HG02642 (cell line): ENCODE results near the gene THAP11.

ENCODE experiments used
- ATAC-seq: cut with Tn5 transposase; IDR thresholded peaks from one replicate; pipeline ENCODE4 v1.9.1; 2021; ENCODE audit warnings: mild to moderate bottlenecking; ENCODE audit not compliant: unreplicated experiment, poor library complexity

THAP11 gene

GRCh38 chr16:67881621-67882161 lies 39.6 kb downstream of the THAP11 start:
- no peak for ATAC-seq

- no peak for ATAC-seq
Observed at GRCh38 chr16:67882374-67883145, 40.4 kb downstream of the THAP11 start.

- ATAC-seq: no peak
Observed at GRCh38 chr16:67883146-67883871, 41.2 kb downstream of the THAP11 start.

GRCh38 chr16:67883872-67884261 lies 41.7 kb downstream of the THAP11 start:
- no peak for ATAC-seq

GRCh38 chr16:67884684-67885083 lies 42.6 kb downstream of the THAP11 start, which contains the start of gene NRN1L:
Gene NRN1L (plus strand): TSS chr16:67884885. CDS start chr16:67884904, 19 bp downstream.
- ATAC-seq: no peak

- no peak for ATAC-seq
Observed at GRCh38 chr16:67885545-67885944, 43.4 kb downstream of the THAP11 start.

GRCh38 chr16:67885976-67886375 lies 43.9 kb downstream of the THAP11 start:
- ATAC-seq: no peak

GRCh38 chr16:67886387-67886786 lies 44.3 kb downstream of the THAP11 start:
- no peak for ATAC-seq

- ATAC-seq: no peak
Observed at GRCh38 chr16:67888331-67888730, 46.2 kb downstream of the THAP11 start.

GRCh38 chr16:67892375-67892774 lies 50.3 kb downstream of the THAP11 start:
- ATAC-seq: no peak

GRCh38 chr16:67892899-67893742 lies 51.0 kb downstream of the THAP11 start, which contains the start of gene PSKH1:
Gene PSKH1 (plus strand): TSS chr16:67893254. CDS start chr16:67908750, 15,496 bp downstream.
- ATAC-seq: peak; percentile 90
